HG03066 (cell line): ENCODE results near the gene RAD23B.

Experiments
- ATAC-seq: cut with Tn5 transposase; IDR thresholded peaks from one replicate; pipeline ENCODE4 v1.9.1; 2021; ENCODE audit warnings: low read depth; ENCODE audit not compliant: unreplicated experiment

Gene RAD23B

DNA sequence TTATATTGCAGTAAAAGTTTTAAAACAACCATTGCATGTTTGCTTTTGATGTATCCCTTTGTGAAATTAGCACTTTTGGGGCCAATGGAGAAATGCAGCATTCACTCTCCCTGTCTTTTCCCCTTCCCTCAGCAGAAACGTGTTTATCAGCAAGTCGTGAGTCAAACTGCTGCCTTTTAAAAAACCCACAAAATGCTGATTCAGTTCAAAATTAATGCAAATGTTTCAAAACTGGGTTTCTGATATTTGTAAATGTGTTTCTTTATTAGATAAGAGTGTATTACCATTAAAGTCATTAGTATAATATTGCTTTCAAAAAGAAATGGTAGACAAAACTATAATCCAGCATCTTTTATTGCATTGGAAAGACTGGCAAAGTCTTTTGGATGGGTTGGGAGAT is 47.3 kb downstream of the RAD23B start:
- no peak for ATAC-seq

DNA sequence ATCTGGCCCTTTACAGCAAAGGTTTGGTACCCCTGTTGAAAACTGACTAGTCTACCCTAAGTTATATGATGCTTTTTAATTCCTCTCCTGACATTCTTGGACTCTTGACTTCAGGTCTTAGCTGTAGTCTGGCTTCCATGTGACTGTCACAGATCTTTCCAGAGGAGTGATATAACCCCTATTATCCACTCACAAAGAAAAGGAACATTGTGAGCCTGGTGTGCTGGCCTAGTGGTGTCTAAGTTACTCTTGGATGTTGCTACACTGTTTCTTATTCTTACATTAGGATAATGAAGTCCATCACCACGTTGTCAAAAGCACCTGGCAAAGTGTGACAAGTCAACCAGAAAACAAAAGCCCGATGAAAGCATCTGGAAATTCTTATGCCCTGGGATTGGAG is 49.8 kb downstream of the RAD23B start:
- no peak for ATAC-seq

DNA sequence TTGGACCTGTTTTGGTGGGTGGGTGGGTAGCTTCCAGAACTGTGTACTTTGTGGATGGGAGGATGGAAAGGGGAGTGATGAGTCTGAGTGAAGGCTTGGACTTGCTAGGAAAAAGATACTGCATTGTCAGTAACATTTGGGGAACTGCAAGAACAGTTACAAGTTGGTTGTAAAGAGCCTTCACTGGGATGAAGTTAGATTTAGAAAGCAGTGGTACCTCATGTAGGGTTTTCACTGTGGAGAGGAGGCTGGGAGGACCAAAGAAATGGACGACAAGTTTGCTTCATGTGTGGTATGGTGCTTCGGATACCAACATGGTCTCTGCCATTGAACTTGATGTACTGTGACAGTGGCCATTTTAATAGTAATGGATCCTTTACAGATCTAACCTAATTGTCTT is 50.3 kb downstream of the RAD23B start:
- ATAC-seq, result no peak

DNA sequence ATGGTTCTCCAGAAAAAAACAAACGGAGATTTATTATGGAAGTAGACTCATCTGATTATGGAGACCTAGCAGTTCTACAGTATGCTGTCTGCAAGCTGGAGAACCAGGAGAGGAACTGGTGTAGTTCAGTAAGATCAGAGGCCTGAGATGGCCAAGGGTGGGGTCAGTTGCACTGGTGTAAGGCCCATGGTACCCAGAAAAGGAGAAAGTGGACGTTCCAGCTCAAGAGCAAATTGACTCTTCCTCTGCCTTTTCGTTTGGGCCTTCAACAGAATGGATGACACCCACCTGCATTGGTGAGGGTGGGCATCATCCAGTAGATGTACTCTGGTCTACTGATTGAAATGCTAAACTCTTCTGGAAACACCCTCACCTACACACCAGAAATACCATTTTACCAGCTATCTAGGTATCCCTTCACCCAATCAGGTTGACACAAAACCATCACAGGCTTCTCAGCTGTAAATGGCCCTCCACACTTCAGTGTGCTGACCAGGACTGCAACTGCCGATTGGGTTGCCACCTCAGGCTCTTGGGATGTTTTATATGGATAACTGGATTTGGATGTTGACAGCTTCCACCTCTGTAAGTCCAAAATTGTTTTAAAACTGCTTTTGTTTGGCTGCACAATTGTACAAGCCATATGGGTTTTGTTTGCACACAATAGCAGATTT is 51.2 kb downstream of the RAD23B start:
- no peak for ATAC-seq

DNA sequence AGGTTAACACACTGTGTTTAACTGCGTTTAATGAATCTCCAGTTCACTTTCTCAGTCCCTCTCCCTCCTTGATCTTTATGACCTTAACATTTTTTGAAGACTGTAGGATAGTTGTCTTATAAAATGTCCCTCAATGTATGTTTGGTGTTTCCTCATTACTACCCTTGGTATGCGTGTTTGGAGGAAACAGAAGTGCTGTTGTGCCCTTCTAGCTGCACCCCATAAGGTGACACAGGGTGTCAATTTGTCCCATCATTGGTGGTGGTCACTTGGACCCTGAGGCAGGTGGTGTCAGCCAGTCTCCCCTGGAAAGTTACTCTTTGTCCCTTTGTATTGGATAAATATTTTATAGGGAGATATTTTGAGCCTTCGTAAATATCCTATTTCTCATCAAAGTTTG is 52.3 kb downstream of the RAD23B start:
- no peak for ATAC-seq

DNA sequence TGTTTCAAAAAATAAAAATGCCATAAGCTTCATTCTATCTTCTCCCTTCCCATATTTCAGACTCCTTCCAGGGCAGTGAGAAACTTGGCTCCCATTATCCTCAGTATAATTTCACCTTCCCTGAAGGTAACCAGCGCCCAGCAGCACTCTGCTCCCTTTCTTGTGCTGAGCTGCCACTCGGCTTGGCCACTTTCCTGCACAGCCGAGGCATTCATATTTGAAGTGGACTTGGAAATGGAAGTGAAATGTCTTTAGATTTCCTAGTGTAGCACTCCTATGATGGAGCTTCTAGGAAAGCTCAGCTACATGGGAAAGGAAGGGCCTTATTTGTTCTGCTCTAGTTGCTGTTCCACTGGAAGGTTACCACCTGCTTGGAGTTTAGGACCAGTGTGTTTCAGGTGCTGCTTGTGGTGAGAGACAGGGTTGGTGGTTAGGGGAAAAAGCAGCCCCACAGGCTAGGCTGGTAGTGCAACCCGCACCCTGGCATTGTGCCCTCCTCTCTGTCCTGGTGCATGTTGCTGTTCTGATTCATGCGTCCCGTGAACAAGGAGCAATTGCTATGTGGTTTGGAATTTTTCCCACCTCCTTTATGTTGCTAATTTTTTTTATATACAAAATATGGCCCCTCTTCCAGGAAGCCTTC is 53.8 kb downstream of the RAD23B start:
- ATAC-seq, result no peak

DNA sequence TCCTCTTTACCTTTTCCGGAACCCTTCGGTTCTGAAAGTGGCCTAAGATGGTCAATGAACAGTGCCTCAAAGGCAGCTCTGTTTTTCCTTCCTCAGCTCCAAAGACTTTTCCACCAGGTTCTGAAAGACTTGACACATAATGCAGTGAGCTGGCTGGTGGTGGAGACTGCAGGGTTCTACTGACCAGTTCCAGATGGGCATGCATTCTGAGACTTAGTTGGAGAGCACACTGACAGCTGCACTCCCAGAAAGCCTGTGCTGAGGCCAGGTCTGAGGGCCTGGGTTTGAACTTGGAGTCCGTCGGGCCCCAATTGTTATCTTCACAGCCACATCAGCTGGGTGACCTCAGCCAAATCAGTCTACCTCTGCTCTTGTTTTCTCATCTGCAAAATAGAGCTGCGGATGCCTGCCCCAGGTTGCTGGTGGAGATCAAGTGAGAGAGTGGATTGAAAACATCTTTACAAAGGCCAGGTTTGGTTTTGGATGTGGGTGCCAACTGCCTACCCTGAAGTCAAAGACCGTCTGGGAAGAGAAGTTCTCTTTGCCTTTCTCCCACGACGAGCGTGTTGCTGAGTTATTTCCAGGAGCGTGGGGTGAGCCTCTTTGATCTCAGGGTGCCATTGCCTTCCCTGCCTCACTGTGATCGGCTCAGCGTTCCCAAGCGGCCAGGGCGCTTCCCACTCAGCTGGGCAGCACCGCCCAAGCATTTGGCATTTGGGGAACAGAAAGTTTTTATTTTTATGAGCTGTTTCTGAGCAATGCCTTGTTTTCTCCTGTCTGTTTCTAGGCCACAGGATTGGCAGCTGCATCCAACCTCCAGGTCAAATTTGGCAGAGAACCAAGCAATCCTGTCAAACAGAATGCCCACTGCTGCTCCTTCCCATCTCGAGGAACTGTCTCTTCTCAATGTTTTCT is 54.9 kb downstream of the RAD23B start:
- ATAC-seq, result no peak

DNA sequence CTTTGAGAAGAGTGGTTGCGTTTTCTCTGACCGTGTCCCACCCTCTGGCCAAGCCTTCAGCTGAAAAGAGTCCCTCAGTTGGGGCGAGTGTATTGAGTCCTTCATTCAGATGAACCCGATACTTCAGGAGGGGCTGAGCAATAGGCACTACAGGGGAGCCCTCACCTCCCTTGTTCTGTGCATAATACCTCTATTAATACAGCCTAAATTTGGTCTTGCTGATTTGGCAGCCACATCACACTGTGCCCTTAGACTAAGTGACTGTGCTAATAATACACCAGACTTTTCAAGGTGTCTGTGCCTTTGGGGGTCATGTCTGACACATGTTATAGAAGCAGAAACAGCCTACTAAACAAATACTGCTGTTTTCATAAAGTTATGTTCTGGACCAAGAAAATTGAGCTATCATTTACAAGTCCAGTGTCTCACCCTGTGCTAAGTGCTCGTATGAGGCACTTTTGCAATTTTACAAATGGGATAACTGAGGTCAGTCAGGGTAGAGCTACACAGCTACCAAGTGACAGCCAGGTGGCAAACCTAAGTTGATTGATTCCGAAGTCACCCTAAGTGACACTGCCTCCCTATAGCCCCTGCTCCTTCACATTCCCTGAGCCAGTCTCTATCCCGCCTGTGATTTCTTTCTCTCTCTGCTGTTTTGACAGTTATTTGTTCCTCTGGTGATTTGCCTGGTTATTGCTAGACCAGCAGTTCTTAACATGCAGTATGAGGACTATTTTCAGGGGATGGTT is 56.0 kb downstream of the RAD23B start:
- ATAC-seq, result no peak

DNA sequence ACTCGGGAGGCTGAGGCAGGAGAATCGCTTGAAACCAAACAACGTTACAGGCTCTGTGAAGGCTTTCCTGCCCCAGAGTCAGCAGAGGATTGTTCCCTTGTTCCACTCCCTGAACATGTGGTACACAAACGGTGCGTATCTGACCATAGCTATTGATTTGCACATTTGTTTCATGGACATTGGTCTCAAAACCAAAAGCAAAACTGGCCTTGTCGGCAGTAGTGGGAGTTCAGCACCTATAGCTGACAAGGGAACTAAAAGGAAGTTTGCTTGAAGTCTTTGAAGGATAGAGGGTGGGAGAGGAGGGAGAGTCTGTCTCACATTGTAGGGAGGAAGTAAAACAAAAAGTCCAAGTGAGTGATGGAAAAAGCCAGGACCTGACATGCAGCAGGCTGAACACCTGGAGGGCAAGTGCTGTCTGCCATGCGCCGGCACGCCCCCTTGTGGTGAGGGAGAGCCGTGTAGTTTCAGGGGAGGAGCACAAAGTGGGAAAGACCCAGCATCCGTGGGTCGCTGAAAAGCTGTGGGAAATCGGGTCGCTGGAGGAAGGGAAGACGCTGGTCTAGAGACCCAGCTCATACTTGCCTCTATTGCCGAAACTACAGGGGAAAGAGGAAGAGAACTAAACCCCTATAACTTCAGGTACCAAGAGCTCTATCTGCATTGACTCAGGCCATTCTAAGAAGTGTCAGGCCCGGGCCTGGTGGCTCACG is 58.0 kb downstream of the RAD23B start:
- peak; percentile 84 for ATAC-seq

DNA sequence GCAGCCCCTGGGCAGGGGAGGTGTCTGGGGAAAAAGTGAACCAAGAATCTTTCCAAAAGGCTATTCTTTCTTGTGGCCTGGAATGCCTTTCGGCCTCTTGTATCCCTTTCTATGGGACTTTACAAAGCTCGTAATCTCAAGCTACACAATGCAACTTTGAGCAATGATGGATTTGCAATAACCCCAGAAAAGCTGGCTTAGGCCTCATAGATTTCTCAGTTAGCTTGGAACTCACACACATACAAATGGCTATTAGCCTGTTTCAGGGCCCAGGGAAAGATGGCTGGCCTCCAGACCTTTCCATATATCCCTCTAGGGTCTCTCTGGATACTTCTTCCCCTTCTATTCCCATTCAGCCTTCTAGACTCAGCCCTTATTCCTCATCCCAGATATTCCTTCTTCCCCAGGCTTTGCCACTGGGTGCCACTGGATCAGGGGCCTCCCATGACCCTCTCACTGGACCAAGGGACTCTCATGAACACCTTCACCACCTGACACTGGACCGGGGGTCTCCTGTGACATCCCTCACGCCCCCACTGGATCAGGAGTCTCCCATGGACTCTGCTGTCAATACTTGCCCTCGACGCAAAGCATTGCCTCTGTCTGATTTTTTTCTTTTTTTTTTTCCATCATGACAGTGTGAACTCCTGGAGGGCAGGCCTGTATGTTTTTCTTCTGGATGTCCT is 59.5 kb downstream of the RAD23B start:
- ATAC-seq, result no peak

DNA sequence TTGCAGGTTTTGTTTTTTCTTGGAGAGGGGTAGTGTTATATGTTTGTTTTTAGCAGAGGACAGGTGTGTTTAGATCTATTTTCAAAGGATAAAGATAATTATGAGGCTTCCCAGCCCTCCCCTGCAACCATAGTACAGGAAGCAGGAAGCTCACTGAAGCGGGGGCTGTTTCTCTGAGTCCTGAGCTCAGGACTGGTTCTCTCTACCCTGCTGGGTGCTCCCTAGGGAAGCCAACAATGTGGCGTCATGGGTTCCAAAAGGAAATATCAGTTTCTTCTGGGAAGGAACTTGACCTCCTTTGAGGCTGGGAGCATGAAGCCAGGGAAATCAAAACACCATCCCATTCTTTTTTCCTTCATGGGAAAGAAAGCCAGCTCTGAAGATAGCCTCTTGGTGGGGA is 62.2 kb downstream of the RAD23B start:
- ATAC-seq, result no peak

DNA sequence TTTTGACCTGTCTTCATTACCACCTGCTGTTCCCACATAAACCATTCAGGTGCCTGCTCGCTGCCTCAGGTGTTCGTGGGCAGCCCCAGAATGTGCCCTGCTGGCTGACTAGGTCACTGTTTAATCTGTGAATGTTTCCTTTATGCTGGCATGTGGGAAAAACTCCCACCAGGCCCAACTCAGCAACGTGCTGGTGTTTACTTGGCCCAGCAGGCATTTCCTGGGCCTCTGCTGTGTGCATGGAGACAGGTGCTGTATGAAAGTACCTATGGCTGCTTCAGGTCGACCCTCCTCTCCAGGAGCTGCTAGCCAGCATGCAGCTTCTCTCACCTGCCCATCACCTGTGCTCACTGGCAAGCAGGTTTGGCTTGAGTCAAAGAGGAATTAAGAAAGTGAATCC is 65.8 kb downstream of the RAD23B start:
- ATAC-seq, result no peak

DNA sequence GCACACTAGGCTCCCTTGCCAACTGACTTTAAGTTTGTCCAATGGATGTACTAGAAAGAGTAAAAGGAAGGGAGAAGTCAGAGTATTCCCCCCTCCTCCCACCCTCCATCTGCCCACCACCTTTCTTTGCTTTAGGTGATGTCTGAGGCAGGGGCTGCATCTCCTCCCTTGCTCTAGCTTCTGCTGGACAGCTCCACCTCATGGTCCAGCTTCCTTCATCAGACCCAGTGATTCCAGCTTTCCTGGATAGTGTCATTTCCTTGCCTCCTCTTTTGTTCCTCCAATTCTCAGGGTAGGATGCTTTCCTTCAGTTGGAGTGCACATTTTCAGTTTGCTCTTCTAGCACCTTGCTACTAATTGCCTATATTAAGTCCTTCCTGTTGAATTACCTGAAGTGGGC is 67.4 kb downstream of the RAD23B start:
- no peak for ATAC-seq

DNA sequence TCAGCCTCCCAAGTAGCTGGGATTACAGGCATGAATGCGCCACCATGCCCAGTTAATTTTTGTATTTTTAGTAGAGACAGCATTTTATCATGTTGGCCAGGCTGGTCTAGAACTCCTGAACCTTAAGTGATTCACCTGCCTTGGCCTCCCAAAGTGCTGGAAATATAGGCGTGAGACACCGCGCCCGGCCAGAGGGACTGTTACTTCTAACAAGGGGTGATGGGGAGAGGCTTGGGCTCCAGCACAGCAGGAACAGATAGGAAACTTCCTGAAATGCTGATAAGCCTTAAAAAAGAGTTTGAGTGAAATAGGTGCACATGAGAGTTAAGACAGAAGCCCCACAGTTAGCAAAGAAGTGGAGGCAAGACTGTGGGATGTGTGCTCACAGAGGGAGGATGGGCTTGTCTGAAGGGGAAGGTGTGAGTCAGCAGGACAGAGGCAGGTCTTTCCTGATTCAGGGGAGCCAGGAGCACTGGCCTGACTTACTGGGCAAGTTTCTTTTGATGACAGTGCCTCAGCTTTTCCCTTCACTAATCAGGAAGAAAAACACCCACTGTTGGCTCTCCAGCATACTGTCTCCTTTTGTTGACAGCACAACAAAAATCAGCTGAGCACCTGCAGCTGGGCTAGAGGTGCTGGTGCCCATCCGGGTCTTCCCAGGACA is 68.4 kb downstream of the RAD23B start:
- ATAC-seq, result no peak

DNA sequence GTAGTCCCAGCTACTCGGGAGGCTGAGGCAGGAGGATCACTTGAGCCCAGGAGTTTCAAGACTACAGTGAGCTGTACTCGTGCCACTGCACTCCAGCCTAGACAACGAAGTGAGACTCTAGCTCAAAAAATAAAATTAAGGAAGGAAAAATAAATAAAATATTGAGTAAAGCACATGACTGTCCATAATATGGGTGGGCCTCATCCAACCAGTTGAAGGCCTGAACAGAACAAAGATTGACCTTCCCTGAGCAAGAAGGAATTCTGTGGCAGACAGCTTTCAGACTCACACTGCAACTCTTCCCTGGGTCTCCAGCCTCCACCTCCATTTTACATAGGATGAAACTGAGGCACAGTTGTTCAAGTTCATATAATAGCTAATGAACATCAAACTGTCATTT is 72.3 kb downstream of the RAD23B start:
- ATAC-seq, result no peak

DNA sequence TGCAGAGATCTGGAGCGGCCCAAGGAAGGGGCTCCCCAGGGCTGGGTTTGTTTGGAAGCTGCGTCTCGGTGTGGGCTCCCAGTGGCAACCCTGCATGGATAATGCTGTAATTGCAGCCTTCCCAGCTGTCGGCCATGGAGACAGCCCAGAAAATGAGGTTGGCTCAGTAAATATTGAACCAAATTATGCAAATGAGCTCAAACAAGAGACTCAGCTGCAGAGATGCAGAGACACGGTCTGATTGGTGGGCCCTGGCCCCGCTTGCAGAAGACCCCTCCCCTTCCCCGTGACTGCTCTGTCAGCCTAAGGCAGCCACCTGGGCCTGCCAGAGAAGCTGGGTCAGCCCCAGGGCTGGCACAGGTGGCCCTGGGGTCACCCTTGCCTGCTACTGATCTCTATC is 75.9 kb downstream of the RAD23B start:
- ATAC-seq, result no peak

DNA sequence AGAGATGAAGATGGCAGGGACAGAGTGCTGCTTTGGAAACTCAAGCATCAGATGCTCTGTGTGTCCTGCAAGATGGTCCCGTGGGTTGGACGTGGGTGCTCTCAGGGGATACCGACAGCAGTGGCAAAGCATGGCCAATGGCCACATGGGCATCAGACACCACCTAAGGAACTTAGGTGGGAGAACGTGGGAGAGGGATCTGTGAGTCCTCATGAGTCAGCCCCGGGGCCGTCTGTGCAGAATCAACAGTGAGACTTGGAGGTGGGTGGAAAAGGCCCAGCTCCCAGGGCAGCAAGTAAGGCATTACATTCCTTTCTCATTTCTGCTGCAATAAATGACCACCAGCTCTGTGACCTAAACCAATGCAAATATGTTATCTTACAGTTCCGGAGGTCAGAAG is 77.0 kb downstream of the RAD23B start:
- no peak for ATAC-seq

DNA sequence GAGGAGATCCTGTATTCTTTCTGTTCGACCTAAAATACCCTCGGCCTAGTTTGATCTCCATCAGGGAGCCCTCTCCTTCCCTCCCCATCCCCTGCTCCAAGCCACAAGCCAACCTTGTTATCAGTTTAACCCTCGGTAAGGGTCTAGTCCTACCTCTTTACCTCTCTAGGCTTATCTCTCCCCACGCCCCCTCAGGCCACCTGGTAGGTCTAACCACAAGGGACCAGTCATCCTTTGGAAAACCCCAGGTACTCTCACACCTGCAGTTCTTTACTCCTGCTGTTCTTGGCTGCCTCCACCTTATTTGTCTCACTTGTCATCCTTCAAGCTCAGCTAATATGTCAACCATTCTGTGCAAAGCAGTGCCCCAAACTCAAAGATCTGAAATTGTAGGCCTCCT is 78.7 kb downstream of the RAD23B start:
- no peak for ATAC-seq

DNA sequence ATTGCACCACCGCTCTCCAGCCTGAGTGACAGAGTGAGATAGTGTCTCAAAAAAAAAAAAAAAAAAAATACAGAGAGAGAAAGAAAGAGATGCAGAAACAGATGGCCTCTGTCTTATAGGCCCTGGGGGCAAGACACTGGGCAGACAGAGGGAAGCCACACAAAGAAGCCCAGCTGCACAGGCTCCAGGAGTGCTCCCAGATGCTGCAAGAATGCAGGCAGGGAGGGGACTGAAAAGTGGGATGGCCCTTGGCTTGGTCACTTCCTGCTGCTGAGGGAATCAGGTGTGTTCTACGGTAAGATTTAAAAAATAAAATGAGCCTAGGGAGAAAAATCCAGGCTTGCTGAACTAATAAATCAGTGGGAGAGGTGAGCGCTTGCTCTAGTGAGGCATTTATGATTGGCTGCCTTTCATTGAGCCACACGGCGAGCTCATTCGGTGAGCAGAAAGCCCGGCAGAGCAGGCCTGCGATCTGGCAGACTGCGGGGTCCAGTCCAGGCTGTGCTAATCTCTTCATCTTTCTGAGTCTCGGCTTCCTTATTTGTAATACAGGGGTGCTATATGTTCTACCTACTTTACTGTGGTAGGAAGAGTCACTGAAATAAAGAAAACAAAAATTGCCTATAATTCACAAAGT is 80.6 kb downstream of the RAD23B start:
- no peak for ATAC-seq
